HCT116 (cell line): ENCODE measurements around the gene SCGB1D2. TPM values are rescaled to one million over a fixed set of nuclear protein-coding genes. Genes with fewer than 3 reads are reported as not detected.

ENCODE experiments used
- ATAC-seq: fragments of 200-7000 bp; cut with Tn5 transposase; 2 replicates; pipeline ENCODE4 v1.9.1; 2020; ENCODE audit warnings: mild to moderate bottlenecking, moderate library complexity
- BruUV-seq: library from RNA; stranded (reverse); fragments of 400-500 nt; replicated peaks from 2 replicates; lab custom pipeline; 2021; lab: Mats Ljungman, UMichigan
- CTCF ChIA-PET: fragments of 300-600 bp; sonication (Branson Sonifier 250); formaldehyde crosslinking; loops from one replicate; lab custom pipeline; 2021; ENCODE audit warnings: antibody characterized with exemption; lab: Charles Lee
- POLR2A ChIA-PET: fragments of 300-600, 350-600 bp; sonication (Branson Sonifier 250); formaldehyde crosslinking; loops from one replicate; lab custom pipeline; 2021; ENCODE audit warnings: antibody characterized with exemption; lab: Charles Lee
- RAD21 ChIA-PET, 2 experiments: fragments of 300-600 bp; sonication (Branson Sonifier 250); formaldehyde crosslinking; loops; one replicate each; lab custom pipeline; 2023; ENCODE audit warnings: low total read pairs in 2 of 2; ENCODE audit not compliant: uncharacterized antibody in 2 of 2, unreplicated experiment in 2 of 2, low non-redundant PET in 1 of 2; lab: Charles Lee
- DNase-seq: peaks from one replicate; pipeline ENCODE4 v3.0.0-alpha.2; 2010; ENCODE audit warnings: low read depth, low spot score
- H2AFZ ChIP-seq: fragments of 200-600 bp; shearing (Covaris generic), sonication (generic); 2 replicates; pipeline ENCODE4 v1.6.1; 2017; ENCODE audit warnings: low read depth, mixed run types, mixed read lengths, antibody characterized with exemption, low read length; ENCODE audit not compliant: poor library complexity, severe bottlenecking
- H3K27ac ChIP-seq: 2 replicates; pipeline ENCODE4 v1.5.1; 2012; ENCODE audit warnings: low read depth, low read length
- H3K27me3 ChIP-seq: fragments of 200-600 bp; sonication (generic); 2 replicates; pipeline ENCODE4 v1.6.1; 2016; ENCODE audit warnings: mixed run types, low read length, mixed read lengths; ENCODE audit not compliant: insufficient read depth
- H3K36me3 ChIP-seq, 2 experiments: fragments of 200-500 bp in 1 of 2; fragments of 200-600 bp in 1 of 2; sonication (Bioruptor generic) in 1 of 2; sonication (generic) in 1 of 2; 2 replicates each; pipeline versions ENCODE4 v1.5.1 to v1.6.1; 2014 to 2016; ENCODE audit warnings: low read length in 2 of 2, inconsistent platforms in 1 of 2, mixed read lengths in 1 of 2, mixed run types in 1 of 2; ENCODE audit not compliant: insufficient read depth in 2 of 2, control insufficient read depth in 1 of 2
- H3K4me1 ChIP-seq, 2 experiments: fragments of 200-600 bp in 1 of 2; sonication (generic) in 1 of 2; 2 replicates each; pipeline versions ENCODE4 v1.5.1 to v1.6.1; 2012 to 2017; ENCODE audit warnings: low read length in 2 of 2, inconsistent platforms in 1 of 2, mild to moderate bottlenecking in 1 of 2, mixed read lengths in 1 of 2, mixed run types in 1 of 2, moderate library complexity in 1 of 2; ENCODE audit not compliant: insufficient read depth in 2 of 2, control insufficient read depth in 1 of 2
- H3K4me2 ChIP-seq: fragments of 200-600 bp; sonication (generic); 2 replicates; pipeline ENCODE4 v1.6.1; 2017; ENCODE audit warnings: mixed run types, low read length, mixed read lengths
- H3K4me3 ChIP-seq, 2 experiments: fragments of 200-600 bp in 1 of 2; sonication (generic) in 1 of 2; replicated peaks in 1 of 2; 2 replicates each; pipeline ENCODE4 v1.5.1; 2011 to 2016; ENCODE audit warnings: low read length in 2 of 2, control low read depth in 1 of 2, low read depth in 1 of 2, mild to moderate bottlenecking in 1 of 2, mixed read lengths in 1 of 2, mixed run types in 1 of 2
- H3K79me2 ChIP-seq: fragments of 200-600 bp; sonication (generic); 2 replicates; pipeline ENCODE4 v1.6.1; 2017; ENCODE audit warnings: mild to moderate bottlenecking, mixed run types, low read length, moderate library complexity, mixed read lengths; ENCODE audit not compliant: insufficient read depth
- H3K9ac ChIP-seq: fragments of 200-600 bp; sonication (generic); 2 replicates; pipeline ENCODE4 v1.6.1; 2016; ENCODE audit warnings: low read length, mixed read lengths
- H3K9me2 ChIP-seq: fragments of 200-600 bp; sonication (generic), shearing (Covaris generic); 2 replicates; pipeline ENCODE4 v1.6.1; 2017; ENCODE audit warnings: mixed run types, mild to moderate bottlenecking, moderate library complexity; ENCODE audit not compliant: insufficient read depth
- H3K9me3 ChIP-seq, 2 experiments: fragments of 200-500 bp in 1 of 2; fragments of 200-600 bp in 1 of 2; sonication (Bioruptor generic) in 1 of 2; sonication (generic) in 1 of 2; 2 replicates each; pipeline ENCODE4 v1.6.1; 2014 to 2017; ENCODE audit warnings: low read length in 2 of 2, mixed read lengths in 2 of 2, inconsistent platforms in 1 of 2, low read depth in 1 of 2, mild to moderate bottlenecking in 1 of 2, mixed run types in 1 of 2, moderate library complexity in 1 of 2; ENCODE audit not compliant: control insufficient read depth in 1 of 2, insufficient read depth in 1 of 2
- H4K20me1 ChIP-seq: fragments of 200-600 bp; sonication (generic), shearing (Covaris generic); 2 replicates; pipeline ENCODE4 v1.6.1; 2017; ENCODE audit warnings: mixed run types, mild to moderate bottlenecking, moderate library complexity; ENCODE audit not compliant: insufficient read depth
- ATF3 ChIP-seq: IDR thresholded peaks from 2 replicates; pipeline ENCODE4 v1.6.1; 2012
- CBX3 ChIP-seq: IDR thresholded peaks from 2 replicates; pipeline ENCODE4 v1.6.1; 2012; ENCODE audit warnings: low read depth
- CEBPB ChIP-seq: IDR thresholded peaks from 2 replicates; pipeline ENCODE4 v1.6.1; 2012; ENCODE audit warnings: low read depth
- CTCF ChIP-seq, 3 experiments: fragments of 200-600 bp in 1 of 3; sonication (generic) in 1 of 3; IDR thresholded peaks in 2 of 3; conservative IDR thresholded peaks in 1 of 3; 2 replicates each; pipeline ENCODE4 v1.5.1; 2012 to 2017; ENCODE audit warnings: low read depth in 2 of 3, low read length in 2 of 3, antibody characterized with exemption in 1 of 3, borderline replicate concordance in 1 of 3, control low read depth in 1 of 3, mild to moderate bottlenecking in 1 of 3, mixed read lengths in 1 of 3, mixed run types in 1 of 3, moderate library complexity in 1 of 3; ENCODE audit not compliant: insufficient read depth in 1 of 3
- ELF1 ChIP-seq: IDR thresholded peaks from 2 replicates; pipeline ENCODE4 v1.6.1; 2012; ENCODE audit warnings: low read depth, borderline replicate concordance
- EZH2phosphoT487 ChIP-seq: fragments of 200-600 bp; IDR thresholded peaks from 2 replicates; pipeline ENCODE4 v1.6.1; 2018; ENCODE audit warnings: antibody characterized with exemption, borderline replicate concordance
- POLR2AphosphoS5 ChIP-seq: IDR thresholded peaks from 2 replicates; pipeline ENCODE4 v1.6.1; 2011; ENCODE audit warnings: mild to moderate bottlenecking, low read depth, low read length, moderate library complexity
- REST ChIP-seq: IDR thresholded peaks from 2 replicates; pipeline ENCODE4 v1.6.1; 2012; ENCODE audit warnings: low read depth
- SIN3A ChIP-seq: IDR thresholded peaks from 2 replicates; pipeline ENCODE4 v1.6.1; 2012; ENCODE audit warnings: low read depth
- SRF ChIP-seq: IDR thresholded peaks from 2 replicates; pipeline ENCODE4 v1.6.1; 2012; ENCODE audit warnings: low read depth
- intact Hi-C: fragments of 100-400 bp; cut with micrococcal nuclease; formaldehyde crosslinking; loops from 2 replicates; pipeline ENCODE4 v1.10.0; 2022
- total RNA-seq: library from RNA; stranded (reverse); gene quantifications from one replicate; pipeline ENCODE4 v1.2.1, GENCODE V29; 2021; ENCODE audit not compliant: unreplicated experiment

Gene SCGB1D2
- total RNA-seq, 1 experiment from 2014 or later: not detected

GRCh38 chr11:62201376-62201775 lies 40.7 kb upstream of the SCGB1D2 start:
- Histone ChIP-seq H3K4me1 (no peaks in the 10 kb centered on the region), H3K27me3 (peaks cover 4% of the 10 kb centered on the region; the same call in 1 of the 2 replicates), H3K9me2 (no peaks in the 10 kb centered on the region)
- ATAC-seq (no peak), DNase-seq (no peak)
- CTCF ChIA-PET: no interaction called here
- TF ChIP-seq ATF3 (no peak), EZH2phosphoT487 (no peak), POLR2AphosphoS5 (no peak), SRF (no peak), SIN3A (no peak), CBX3 (no peak), CEBPB (no peak), CTCF (IDR thresholded peaks at IDR 0.05 in 2 of 3, conservative IDR thresholded peaks at IDR 0.05 in 1 of 3; ENCODE audit: borderline replicate concordance in 1 of 3, insufficient read depth in 1 of 3, low read depth in 2 of 3, low read length in 2 of 3) (no peak), ELF1 (no peak), REST (no peak)
- TF ChIP-seq, all 23 proteins: peak for 0
- H3K36me3 ChIP-seq: no peaks in the 10 kb centered on the region
- POLR2A ChIA-PET: no interaction called here
- H3K79me2 ChIP-seq: no peaks in the 10 kb centered on the region
- H3K4me2 ChIP-seq: no peak overlapping the region
- intact Hi-C loops: no loop called here
- no peak overlapping the region for H3K27ac ChIP-seq
- no peak overlapping the region for H3K9ac ChIP-seq
- no peak overlapping the region for H2AFZ ChIP-seq
- no peaks in the 10 kb centered on the region for H3K9me3 ChIP-seq
- H4K20me1 ChIP-seq: no peaks in the 10 kb centered on the region
- H3K4me3 ChIP-seq: no peak overlapping the region
- RAD21 ChIA-PET: no interaction called here
- no TSS peak for BruUV-seq
